ENCODE measurements around the gene BLNK.

Gene BLNK

DNA sequence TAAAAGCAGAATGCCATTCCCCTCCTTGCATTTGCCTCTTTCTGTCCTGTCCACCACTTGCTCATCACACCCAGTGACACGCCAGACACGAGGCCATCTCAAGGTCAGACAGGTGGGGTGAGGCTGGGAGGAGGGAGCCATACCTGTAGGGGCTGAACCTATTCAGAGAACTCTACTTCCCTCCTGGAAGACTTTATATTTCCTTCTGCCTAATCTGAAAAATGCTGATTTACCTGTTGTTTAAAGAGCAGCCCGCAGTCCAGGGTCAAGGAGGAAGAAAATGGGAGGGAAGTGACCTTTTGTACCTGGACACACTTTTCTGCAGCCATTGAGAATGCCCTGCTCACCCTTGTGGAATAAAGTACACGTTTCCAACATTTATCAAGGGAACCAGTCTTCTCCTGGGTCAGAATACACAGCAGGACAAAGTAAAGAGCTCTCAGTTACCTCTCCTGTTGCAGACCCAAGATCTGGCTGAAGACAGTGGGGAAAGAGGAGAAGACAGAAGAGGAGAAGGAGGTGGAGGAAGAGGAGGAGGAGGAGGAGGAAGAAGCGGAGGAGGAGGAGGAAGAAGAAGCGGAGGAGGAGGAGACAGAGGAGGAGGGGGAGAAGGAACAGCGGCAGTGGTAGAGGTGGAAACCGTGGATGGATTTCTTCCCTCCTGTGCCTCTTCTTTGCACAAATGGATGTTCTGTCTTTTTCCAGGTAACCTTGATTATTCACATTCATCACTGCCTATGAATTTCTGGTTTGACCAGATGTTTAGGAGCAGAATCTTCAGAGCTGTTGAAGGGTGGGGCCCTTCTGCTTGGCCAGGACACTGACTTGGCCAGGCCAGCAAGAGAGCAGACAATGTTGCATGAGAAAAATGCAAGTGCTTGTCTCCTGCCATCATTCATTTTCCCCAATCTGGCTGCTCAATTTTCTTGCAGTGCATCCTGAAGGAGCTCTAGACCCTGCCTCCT lies 1.2 kb upstream of the BLNK start:
- no peaks in the 10 kb centered on the region for H3K27me3 ChIP-seq (ENCODE audit: control insufficient read depth, insufficient read depth, low read length)
- peaks cover 2% of the 10 kb centered on the region; the same call in 1 of the 2 replicates for H3K4me1 ChIP-seq (ENCODE audit: control insufficient read depth, insufficient read depth, low read length)
- no peaks in the 10 kb centered on the region for H3K9me3 ChIP-seq (ENCODE audit: control insufficient read depth, insufficient read depth, low read length)
- H3K4me3 ChIP-seq (ENCODE audit: low read depth, low read length): no peak overlapping the region
- H3K9ac ChIP-seq (ENCODE audit: low read depth, low read length): no peak overlapping the region
- no peak overlapping the region for H3K27ac ChIP-seq (ENCODE audit: low read depth, low read length)
- no peaks in the 10 kb centered on the region for H3K36me3 ChIP-seq (ENCODE audit: control insufficient read depth, insufficient read depth, low read length)

DNA sequence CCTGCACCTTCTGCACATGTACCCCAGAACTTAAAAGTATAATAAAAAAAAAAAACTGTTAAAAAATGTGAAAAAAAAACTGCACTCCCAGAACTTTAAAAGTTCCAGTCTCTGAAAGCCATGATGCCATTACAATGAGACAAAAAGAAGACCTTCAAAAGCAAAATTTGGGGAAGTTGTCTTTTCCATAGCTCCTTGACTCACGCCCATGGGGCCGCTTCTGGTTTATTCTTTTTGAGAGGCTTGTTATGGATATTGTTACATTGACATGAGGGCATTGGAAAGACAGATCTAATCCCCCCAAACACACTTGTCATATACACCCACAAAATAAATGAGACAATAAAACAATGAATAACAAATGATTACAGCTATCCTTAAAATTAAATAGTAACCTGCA lies 798 bp downstream of the BLNK start:
- Histone ChIP-seq H3K4me1 (ENCODE audit: control insufficient read depth, insufficient read depth, low read length) (peaks cover 2% of the 10 kb centered on the region; the same call in 1 of the 2 replicates), H3K9me3 (ENCODE audit: control insufficient read depth, insufficient read depth, low read length) (no peaks in the 10 kb centered on the region), H3K27ac (ENCODE audit: low read depth, low read length) (no peak overlapping the region), H3K9ac (ENCODE audit: low read depth, low read length) (no peak overlapping the region), H3K4me3 (ENCODE audit: low read depth, low read length) (no peak overlapping the region), H3K36me3 (ENCODE audit: control insufficient read depth, insufficient read depth, low read length) (no peaks in the 10 kb centered on the region), H3K27me3 (ENCODE audit: control insufficient read depth, insufficient read depth, low read length) (no peaks in the 10 kb centered on the region)

DNA sequence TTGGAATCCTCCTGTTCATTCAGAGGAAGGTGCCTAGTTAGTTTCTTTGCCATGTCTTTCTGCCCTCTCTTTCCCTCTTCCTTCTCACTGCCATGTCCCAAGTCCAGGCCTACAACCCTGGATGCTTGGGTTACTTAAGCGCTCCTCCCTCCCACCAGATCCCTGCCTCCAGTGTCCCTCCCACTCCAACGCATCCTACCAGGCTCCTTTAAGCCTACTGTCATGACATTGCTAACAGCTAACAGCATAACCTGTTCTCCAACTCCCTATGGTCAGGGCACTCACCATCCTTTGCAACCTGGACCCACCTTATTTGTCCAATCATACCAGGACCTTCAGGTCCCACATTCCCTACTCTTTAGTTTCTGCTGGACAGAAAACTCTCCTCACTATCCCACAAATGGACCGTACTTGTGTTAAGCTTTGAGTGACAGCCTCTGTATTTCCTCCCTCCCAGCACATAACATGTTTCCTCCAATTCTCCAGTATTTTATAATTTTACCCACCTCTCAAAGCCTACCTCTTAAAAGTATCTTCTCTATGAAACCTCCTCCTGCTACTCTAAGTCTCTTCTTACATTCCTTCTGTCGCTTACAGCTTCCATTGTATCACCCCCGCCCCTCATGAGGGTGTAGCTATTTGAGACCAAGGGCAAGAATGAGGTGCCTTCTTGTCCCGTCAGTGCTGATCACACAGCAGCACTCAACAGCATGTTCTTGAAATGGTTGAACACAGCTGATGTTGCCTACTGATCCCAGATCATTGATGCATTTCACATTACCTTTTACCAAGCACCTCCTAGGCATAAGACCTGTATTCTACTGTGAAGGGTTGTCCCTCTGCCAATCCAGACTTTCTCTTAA lies 1.7 kb downstream of the BLNK start:
- H3K27me3 ChIP-seq (ENCODE audit: control insufficient read depth, insufficient read depth, low read length): no peaks in the 10 kb centered on the region
- peaks cover 2% of the 10 kb centered on the region; the same call in 1 of the 2 replicates for H3K4me1 ChIP-seq (ENCODE audit: control insufficient read depth, insufficient read depth, low read length)
- no peaks in the 10 kb centered on the region for H3K9me3 ChIP-seq (ENCODE audit: control insufficient read depth, insufficient read depth, low read length)
- H3K4me3 ChIP-seq (ENCODE audit: low read depth, low read length): no peak overlapping the region
- no peaks in the 10 kb centered on the region for H3K36me3 ChIP-seq (ENCODE audit: control insufficient read depth, insufficient read depth, low read length)
- H3K27ac ChIP-seq (ENCODE audit: low read depth, low read length): no peak overlapping the region
- H3K9ac ChIP-seq (ENCODE audit: low read depth, low read length): no peak overlapping the region

DNA sequence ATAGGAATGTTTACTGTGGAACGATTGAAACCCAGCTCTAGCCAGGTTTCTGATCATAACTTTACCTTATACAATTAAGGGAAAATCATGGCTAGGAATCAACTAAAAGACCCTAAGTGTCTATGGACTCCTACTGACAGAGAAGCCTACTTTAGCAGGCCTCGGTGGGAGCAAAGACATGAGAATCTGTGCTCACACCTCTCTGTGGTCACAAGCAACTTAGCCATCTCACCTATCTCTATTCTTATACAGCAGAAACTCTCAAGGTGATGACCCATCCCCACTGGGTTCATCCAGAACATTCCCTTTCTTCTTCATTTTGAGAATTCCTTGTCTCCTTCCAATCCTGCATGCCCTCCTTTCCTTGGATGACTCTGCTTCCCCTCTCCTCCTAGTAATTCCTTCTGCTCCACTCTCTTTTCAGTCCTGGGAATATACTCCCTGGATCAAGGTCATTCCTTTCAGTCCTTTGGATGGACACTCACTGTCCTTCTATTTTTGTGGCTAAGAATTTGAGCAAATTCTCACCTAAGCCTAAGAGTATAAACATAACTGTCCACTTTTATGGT lies 2.9 kb downstream of the BLNK start:
- Histone ChIP-seq H3K4me1 (ENCODE audit: control insufficient read depth, insufficient read depth, low read length) (peaks cover 2% of the 10 kb centered on the region; the same call in 1 of the 2 replicates), H3K4me3 (ENCODE audit: low read depth, low read length) (no peak overlapping the region), H3K9me3 (ENCODE audit: control insufficient read depth, insufficient read depth, low read length) (no peaks in the 10 kb centered on the region), H3K27ac (ENCODE audit: low read depth, low read length) (no peak overlapping the region), H3K36me3 (ENCODE audit: control insufficient read depth, insufficient read depth, low read length) (no peaks in the 10 kb centered on the region), H3K9ac (ENCODE audit: low read depth, low read length) (no peak overlapping the region), H3K27me3 (ENCODE audit: control insufficient read depth, insufficient read depth, low read length) (no peaks in the 10 kb centered on the region)

DNA sequence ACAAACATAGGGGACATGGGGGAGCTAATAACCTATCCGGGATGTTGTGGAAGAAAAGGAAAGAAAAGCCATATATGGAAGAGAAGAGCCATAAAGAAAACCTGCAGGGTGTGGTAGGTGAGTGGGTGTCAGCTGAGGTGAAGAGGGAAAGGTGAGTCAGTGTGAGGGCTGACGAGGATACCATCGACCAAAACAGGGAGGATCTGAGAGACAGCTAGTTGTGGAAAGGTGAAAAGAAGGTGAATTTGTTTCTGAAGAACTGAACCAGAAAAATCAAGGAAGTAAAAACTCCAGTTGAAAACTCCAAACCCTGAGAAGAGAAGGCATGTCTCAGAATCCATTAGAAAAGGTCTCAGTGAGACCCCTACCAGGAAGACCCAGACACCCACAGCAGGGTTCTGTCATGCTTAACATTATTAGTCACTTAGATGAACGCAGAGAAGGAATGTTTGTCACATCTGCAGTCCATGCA lies 4.1 kb downstream of the BLNK start:
- no peaks in the 10 kb centered on the region for H3K9me3 ChIP-seq (ENCODE audit: control insufficient read depth, insufficient read depth, low read length)
- no peak overlapping the region for H3K9ac ChIP-seq (ENCODE audit: low read depth, low read length)
- no peak overlapping the region for H3K4me3 ChIP-seq (ENCODE audit: low read depth, low read length)
- H3K27ac ChIP-seq (ENCODE audit: low read depth, low read length): no peak overlapping the region
- H3K27me3 ChIP-seq (ENCODE audit: control insufficient read depth, insufficient read depth, low read length): no peaks in the 10 kb centered on the region
- H3K4me1 ChIP-seq (ENCODE audit: control insufficient read depth, insufficient read depth, low read length): peaks cover 2% of the 10 kb centered on the region; the same call in 1 of the 2 replicates
- no peaks in the 10 kb centered on the region for H3K36me3 ChIP-seq (ENCODE audit: control insufficient read depth, insufficient read depth, low read length)

DNA sequence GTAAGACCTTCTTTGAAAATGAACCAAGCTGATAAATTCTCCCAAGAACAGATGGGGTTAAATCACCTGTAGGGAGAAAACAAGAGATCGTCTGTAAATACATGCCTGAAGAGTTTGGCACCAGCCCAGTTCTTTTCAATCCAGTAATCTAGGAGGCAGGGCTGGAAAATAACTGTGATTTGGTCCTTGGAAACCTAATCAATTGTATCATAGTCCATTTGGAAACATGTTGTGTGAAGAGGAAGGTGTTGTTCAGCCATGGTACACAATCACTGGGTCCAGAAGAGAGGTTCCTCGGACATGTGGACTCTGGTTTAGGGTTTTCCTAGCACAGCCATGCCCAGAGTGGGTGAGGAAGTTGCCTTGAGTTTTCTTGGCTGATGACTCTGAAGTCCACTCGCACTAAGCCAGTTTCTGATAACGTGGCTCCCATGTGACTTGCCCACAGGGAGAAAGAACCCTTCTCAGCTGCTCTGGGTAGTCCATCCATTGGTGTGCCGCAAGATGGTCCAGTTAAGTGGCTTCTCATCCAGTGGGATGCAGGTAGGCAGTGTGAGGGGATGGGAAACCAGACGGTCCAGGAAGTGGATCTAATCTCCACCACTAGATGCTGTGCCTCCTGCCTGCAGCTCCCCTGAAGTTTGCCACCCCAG lies 5.1 kb downstream of the BLNK start:
- H3K9me3 ChIP-seq (ENCODE audit: control insufficient read depth, insufficient read depth, low read length): no peaks in the 10 kb centered on the region
- no peaks in the 10 kb centered on the region for H3K27me3 ChIP-seq (ENCODE audit: control insufficient read depth, insufficient read depth, low read length)
- H3K4me1 ChIP-seq (ENCODE audit: control insufficient read depth, insufficient read depth, low read length): no peaks in the 10 kb centered on the region
- no peak overlapping the region for H3K9ac ChIP-seq (ENCODE audit: low read depth, low read length)
- H3K27ac ChIP-seq (ENCODE audit: low read depth, low read length): no peak overlapping the region
- H3K36me3 ChIP-seq (ENCODE audit: control insufficient read depth, insufficient read depth, low read length): no peaks in the 10 kb centered on the region
- H3K4me3 ChIP-seq (ENCODE audit: low read depth, low read length): no peak overlapping the region

DNA sequence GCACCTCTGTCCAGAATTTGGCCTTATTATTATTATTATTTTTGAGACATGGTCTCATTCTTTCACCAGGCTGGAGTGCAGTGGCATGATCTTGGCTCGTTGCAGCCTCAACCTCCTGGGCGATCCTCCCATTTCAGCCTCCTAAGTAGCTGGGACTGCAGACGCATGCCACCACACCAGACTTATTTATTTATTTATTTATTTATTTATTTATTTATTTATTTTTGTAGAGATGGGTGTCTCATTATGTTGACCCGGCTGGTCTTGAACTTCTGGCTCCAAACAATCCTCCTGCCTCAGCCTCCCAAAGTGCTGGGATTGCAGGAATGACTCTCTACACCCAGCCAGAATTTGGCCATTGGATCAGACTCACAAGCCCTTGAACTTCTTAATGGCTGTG lies 6.4 kb downstream of the BLNK start:
- H3K36me3 ChIP-seq (ENCODE audit: control insufficient read depth, insufficient read depth, low read length): no peaks in the 10 kb centered on the region
- H3K27me3 ChIP-seq (ENCODE audit: control insufficient read depth, insufficient read depth, low read length): no peaks in the 10 kb centered on the region
- H3K4me3 ChIP-seq (ENCODE audit: low read depth, low read length): no peak overlapping the region
- H3K4me1 ChIP-seq (ENCODE audit: control insufficient read depth, insufficient read depth, low read length): no peaks in the 10 kb centered on the region
- H3K9me3 ChIP-seq (ENCODE audit: control insufficient read depth, insufficient read depth, low read length): no peaks in the 10 kb centered on the region
- no peak overlapping the region for H3K9ac ChIP-seq (ENCODE audit: low read depth, low read length)
- H3K27ac ChIP-seq (ENCODE audit: low read depth, low read length): no peak overlapping the region

DNA sequence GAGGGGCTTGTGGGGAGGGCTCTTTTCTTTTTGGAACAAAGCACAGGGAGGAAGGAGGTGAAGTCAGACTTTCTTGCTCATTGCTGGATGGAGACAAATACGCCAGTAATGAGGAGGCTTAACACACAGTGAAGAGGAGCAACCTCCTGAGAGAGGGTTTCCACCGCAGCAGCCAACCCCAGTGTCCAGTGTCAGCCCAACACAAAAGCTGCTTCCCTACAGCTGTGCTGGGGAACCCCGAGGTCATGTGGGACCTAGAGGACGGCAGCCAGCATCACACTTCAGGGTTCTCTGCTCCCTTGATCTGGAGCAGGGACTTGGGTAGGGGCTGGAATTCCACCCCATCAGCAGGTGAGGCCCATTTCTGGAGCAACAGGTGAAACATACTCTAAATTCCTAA lies 7.7 kb downstream of the BLNK start:
- Histone ChIP-seq H3K4me3 (ENCODE audit: low read depth, low read length) (no peak overlapping the region), H3K9me3 (ENCODE audit: control insufficient read depth, insufficient read depth, low read length) (no peaks in the 10 kb centered on the region), H3K9ac (ENCODE audit: low read depth, low read length) (no peak overlapping the region), H3K27me3 (ENCODE audit: control insufficient read depth, insufficient read depth, low read length) (no peaks in the 10 kb centered on the region), H3K36me3 (ENCODE audit: control insufficient read depth, insufficient read depth, low read length) (no peaks in the 10 kb centered on the region), H3K27ac (ENCODE audit: low read depth, low read length) (no peak overlapping the region), H3K4me1 (ENCODE audit: control insufficient read depth, insufficient read depth, low read length) (no peaks in the 10 kb centered on the region)

DNA sequence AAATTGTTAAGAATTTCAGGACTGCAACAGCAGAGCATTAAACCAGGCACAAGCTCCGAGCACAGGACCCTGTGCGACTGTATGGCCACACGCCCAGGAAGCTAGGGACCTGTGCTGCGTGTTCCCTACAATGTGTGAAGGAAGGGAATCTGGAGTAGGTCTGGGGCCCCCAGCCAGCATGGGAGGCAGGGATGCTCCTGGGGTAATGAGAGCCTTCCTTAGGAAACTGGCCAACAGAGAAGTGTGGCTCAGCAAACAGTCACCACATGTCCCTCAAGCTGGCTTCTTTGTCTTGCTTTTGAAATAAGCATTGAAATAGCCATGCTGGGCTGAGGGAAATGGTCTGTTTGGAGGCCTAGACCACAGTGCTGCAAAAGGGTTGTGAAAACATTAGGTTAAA lies 8.2 kb downstream of the BLNK start:
- H3K27me3 ChIP-seq (ENCODE audit: control insufficient read depth, insufficient read depth, low read length): no peaks in the 10 kb centered on the region
- no peak overlapping the region for H3K9ac ChIP-seq (ENCODE audit: low read depth, low read length)
- H3K4me1 ChIP-seq (ENCODE audit: control insufficient read depth, insufficient read depth, low read length): no peaks in the 10 kb centered on the region
- no peaks in the 10 kb centered on the region for H3K9me3 ChIP-seq (ENCODE audit: control insufficient read depth, insufficient read depth, low read length)
- no peak overlapping the region for H3K27ac ChIP-seq (ENCODE audit: low read depth, low read length)
- H3K36me3 ChIP-seq (ENCODE audit: control insufficient read depth, insufficient read depth, low read length): no peaks in the 10 kb centered on the region
- no peak overlapping the region for H3K4me3 ChIP-seq (ENCODE audit: low read depth, low read length)

DNA sequence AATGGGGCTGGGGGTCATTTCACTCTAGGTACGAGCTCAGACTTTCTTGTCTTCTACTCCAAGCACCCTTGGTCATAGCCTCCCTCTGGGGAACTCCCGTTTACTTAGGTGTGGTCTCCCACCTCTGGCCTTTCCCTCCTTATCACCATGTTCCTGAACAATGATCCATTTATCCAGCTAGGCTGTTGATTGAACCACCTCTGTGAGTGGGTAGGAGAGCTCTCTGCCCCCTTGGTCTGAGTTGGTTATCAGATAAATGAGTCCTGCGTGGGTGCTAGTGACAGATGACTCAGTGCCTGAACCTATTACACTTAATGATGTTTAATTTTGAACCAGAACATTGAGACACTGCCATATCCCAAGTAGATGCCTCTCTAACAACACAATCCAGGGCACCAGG lies 9.4 kb downstream of the BLNK start:
- no peaks in the 10 kb centered on the region for H3K4me1 ChIP-seq (ENCODE audit: control insufficient read depth, insufficient read depth, low read length)
- no peaks in the 10 kb centered on the region for H3K36me3 ChIP-seq (ENCODE audit: control insufficient read depth, insufficient read depth, low read length)
- no peak overlapping the region for H3K27ac ChIP-seq (ENCODE audit: low read depth, low read length)
- H3K27me3 ChIP-seq (ENCODE audit: control insufficient read depth, insufficient read depth, low read length): no peaks in the 10 kb centered on the region
- H3K4me3 ChIP-seq (ENCODE audit: low read depth, low read length): no peak overlapping the region
- H3K9ac ChIP-seq (ENCODE audit: low read depth, low read length): no peak overlapping the region
- H3K9me3 ChIP-seq (ENCODE audit: control insufficient read depth, insufficient read depth, low read length): no peaks in the 10 kb centered on the region
